GM18907 (cell line): ENCODE data around the gene RTKN.
"Not testable (repeated sequence)": the region's sequence is repeated elsewhere in the genome, so short reads cannot be mapped to it uniquely, and the experiment has no call there.

Experiments used
- ATAC-seq: cut with Tn5 transposase; IDR thresholded peaks from one replicate; pipeline ENCODE4 v1.9.1; 2021; ENCODE audit warnings: mild to moderate bottlenecking, moderate library complexity; ENCODE audit not compliant: unreplicated experiment

Gene RTKN

GRCh38 chr2:74439373-74439772 lies 2.4 kb downstream of the RTKN start:
- ATAC-seq, result no peak

GRCh38 chr2:74438248-74438647 lies 3.5 kb downstream of the RTKN start:
- no peak for ATAC-seq

- no peak for ATAC-seq
Observed at GRCh38 chr2:74436848-74437695, 4.7 kb downstream of the RTKN start.

- ATAC-seq, result no peak
Observed at GRCh38 chr2:74436111-74436805, 5.5 kb downstream of the RTKN start.

- ATAC-seq, result no peak
Observed at GRCh38 chr2:74430502-74430901, 11.2 kb downstream of the RTKN start.

GRCh38 chr2:74429487-74430451 lies 12.0 kb downstream of the RTKN start:
- ATAC-seq, result no peak

- no peak for ATAC-seq
Observed at GRCh38 chr2:74428675-74429074, 13.1 kb downstream of the RTKN start.

- ATAC-seq, result no peak
Observed at GRCh38 chr2:74427551-74427950, 14.2 kb downstream of the RTKN start.

GRCh38 chr2:74426181-74426758 lies 15.5 kb downstream of the RTKN start:
- no peak for ATAC-seq

- ATAC-seq, result no peak
Observed at GRCh38 chr2:74425523-74425922, 16.2 kb downstream of the RTKN start.

GRCh38 chr2:74424995-74425406 lies 16.7 kb downstream of the RTKN start:
- no peak for ATAC-seq

- no peak for ATAC-seq
Observed at GRCh38 chr2:74424139-74424992, 17.4 kb downstream of the RTKN start.

GRCh38 chr2:74423231-74424095 lies 18.3 kb downstream of the RTKN start:
- ATAC-seq, result no peak

GRCh38 chr2:74421221-74421870 lies 20.4 kb downstream of the RTKN start, which contains the start of the genes C2orf81 and WDR54:
TSS of gene C2orf81 (minus strand) at chr2:74421619. CDS start at chr2:74421560, 59 bp downstream.
TSS of gene WDR54 (plus strand) at chr2:74421730. CDS start at chr2:74422154, 424 bp downstream.
- peak; percentile 92 for ATAC-seq

- not testable (repeated sequence) for ATAC-seq
Observed at GRCh38 chr2:74420443-74421103, 21.2 kb downstream of the RTKN start.

- no peak for ATAC-seq
Observed at GRCh38 chr2:74420006-74420405, 21.7 kb downstream of the RTKN start.

GRCh38 chr2:74419345-74419744 lies 22.4 kb downstream of the RTKN start:
- no peak for ATAC-seq

- ATAC-seq, result no peak
Observed at GRCh38 chr2:74418312-74418711, 23.4 kb downstream of the RTKN start.
